ENCODE measurements around the gene KRTAP21-3.
"Not testable (repeated sequence)": the region's sequence is repeated elsewhere in the genome, so short reads cannot be mapped to it uniquely, and the experiment has no call there.

Gene KRTAP21-3, protein sequence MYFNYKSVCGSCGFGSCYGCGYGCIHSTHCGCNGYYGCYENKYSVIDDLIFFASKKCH

DNA sequence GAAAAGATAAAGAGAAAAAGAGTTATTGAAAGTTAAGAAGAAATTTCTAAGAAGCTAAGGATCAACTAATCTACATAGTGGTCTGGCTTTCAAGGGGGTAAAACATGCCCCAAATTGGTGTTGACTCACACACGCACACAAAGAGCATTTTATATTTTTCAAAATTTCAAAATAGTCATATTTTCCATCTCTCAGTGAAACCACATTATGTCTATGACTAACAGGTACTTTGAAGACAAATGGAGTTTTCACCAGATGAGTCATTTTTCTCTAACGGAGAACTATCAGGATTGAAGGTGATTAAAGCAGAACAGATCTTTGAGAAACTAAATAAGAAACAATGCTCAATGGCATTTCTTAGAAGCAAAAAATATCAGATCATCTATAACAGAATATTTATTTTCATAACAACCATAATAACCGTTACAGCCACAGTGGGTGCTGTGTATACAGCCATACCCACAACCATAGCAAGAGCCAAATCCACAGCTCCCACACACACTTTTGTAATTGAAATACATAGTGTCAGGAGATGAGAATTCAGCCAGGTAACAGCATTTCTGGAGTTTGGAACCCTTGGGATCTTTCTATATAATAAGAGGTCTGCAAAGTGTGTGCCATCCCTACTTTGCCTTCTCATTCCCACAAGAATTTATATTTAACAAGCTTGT, at the start of gene KRTAP21-3:
KRTAP21-3 (minus strand) TSS at position 539 of the 671 bp plus-strand sequence; CDS start at position 521, 18 bp downstream.
- DNase-seq (ENCODE audit: low read depth, low spot score) = no peak

DNA sequence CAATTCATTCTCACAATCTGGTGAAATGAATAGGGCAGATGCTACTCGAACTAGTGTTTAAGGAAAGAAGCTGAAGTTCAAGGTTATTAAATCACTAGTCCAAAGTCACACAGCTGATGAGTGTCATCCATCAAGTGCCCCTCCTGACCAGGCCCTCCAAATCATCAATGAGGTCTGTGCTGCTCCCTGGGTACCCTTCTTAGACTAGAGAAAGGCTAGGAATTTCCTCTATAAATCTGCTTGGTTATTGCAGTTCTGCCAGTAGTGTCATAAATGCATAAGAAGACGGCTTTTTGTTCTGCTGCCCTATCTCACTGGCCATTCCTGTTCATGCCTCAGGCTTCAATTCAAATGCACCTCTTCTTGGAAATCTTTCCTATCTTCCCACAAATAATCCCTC, 42.2 kb upstream of the KRTAP21-3 start:
- no peak for DNase-seq (ENCODE audit: low read depth, low spot score)

DNA sequence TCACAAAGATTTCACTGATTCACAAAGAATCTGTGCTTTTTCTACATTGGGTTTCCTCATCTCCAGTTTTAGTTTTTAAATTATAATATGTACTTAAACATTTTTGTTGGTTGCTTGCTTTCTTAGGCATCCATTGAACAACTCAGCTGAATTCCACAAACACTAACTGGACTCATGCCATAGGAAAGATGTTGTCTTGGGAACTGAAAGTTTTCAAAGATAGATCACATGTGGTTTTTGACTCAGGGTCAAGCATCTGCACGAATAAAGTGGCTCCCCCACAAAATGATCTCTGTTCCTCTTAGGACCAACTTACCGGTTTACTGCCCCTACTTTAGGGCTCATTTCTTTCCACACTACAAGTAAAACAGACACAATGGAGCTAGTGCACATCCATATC, 39.7 kb upstream of the KRTAP21-3 start:
- DNase-seq (ENCODE audit: low read depth, low spot score) = no peak

DNA sequence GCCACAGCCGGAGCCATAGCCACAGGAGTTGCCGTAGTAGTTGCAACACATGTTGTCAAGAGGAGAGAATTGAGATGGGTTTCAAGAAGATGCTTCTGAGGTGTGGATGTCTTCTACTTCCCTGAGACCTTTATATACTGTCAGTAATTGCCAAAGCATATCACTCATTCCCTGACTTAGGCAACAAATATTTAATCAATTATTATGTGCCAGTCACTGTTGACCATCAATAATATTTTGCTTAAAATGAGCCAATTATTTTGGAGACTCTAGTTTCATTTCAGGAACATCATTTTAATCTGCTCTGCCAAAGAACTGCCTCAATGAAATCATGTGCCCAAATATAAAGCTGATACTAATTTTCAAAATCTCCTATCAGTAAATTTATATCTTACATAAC, 36.8 kb upstream of the KRTAP21-3 start, which contains the start of gene KRTAP21-1:
KRTAP21-1 (minus strand) TSS at position 101 of the 400 bp plus-strand sequence; CDS start at position 51, 50 bp downstream.
- not testable (repeated sequence) for DNase-seq (ENCODE audit: low read depth, low spot score)

DNA sequence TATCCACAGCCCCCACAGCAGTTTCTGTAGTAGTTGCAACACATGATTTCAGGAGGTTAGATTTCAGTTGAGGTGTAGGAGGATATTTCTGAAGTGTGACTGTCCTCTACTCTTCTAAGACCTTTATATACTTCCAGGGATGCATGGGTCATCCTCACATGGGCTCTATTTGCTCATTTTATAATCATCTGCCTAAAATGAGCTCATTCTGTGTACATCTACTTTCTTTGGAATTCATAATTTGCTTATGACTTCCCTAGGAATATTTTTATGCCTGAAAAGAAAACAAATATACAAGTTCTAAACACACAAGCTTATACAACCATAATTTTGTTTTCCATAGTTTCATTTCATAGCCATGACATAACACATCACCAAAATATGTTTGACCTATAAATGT, 28.6 kb upstream of the KRTAP21-3 start, which contains the start of gene KRTAP21-2:
KRTAP21-2 (minus strand) TSS at position 101 of the 400 bp plus-strand sequence; CDS start at position 44, 57 bp downstream.
- no peak for DNase-seq (ENCODE audit: low read depth, low spot score)

DNA sequence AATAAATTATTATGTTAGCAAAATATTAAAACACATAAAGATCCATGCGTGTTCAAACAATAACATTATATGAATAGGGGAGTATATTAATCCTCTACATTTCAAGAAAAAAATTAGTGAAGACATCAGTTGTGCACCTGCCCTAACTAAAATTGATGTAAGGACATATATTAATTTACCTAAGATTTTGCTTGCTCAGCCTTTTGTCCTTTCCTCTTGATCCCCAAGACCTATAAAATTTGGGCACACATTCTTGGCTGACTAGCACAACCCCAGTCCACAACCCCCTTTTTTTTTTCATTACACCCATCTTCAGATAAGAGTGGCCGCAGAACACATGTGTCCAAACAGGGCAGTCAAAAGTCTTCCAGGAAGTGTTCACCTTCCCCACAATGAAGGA, 21.9 kb upstream of the KRTAP21-3 start:
- DNase-seq (ENCODE audit: low read depth, low spot score) = no peak

DNA sequence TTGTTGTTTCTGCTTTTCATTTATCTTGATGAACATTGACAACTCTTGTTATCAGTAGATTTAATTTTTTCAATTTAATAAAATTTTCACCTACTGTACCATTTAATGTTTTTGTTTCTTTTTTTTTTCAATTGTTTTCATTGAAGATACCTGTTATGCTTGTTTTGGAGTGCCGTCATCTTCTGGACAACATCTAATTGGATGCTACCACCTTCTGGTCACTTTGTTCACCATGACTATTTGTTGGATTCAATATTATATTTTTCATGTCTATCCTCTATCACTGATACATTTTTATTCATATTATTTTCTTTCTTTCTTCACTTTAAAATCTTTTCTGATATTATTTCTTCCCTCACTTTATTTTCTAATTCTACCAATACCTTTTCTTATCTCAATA, 14.4 kb upstream of the KRTAP21-3 start:
- DNase-seq (ENCODE audit: low read depth, low spot score) = no peak

DNA sequence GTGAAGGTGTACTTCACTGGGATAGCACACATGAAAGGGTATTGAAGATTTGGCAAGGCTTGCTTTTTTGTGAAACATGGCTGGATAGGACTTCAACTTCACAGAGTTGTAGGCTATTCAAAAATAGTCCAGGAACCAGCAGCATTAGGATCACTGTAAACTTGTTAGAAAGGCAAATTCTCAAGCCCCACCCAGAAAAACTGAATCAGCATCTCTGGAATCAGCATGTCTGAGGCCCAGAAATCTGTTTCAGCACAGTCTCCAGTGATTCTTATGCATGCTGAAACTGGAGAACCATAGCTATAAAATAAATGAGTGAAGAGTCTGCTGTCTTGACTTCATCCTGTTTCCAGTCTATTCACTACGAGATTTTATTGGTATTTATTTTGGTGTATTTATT, 8.1 kb upstream of the KRTAP21-3 start:
- no peak for DNase-seq (ENCODE audit: low read depth, low spot score)

DNA sequence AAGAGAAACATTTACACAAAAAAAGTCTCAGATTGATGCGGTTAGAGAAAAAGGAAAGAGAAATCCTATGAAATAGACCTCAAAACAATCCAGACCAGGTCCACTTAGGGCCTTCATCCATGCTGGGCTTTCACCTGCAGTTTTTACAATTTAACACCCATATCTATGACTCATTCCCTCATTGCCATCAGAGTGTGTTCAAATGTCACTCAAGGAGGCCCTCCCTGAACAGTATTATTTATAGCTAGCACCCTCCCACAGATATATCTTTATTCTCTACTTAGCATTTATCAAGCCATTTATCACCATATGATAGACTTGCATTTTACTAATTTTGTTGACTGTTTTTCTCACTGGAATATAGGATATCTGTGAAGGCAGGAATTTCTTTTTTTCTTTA, 824 bp upstream of the KRTAP21-3 start:
- no peak for DNase-seq (ENCODE audit: low read depth, low spot score)

DNA sequence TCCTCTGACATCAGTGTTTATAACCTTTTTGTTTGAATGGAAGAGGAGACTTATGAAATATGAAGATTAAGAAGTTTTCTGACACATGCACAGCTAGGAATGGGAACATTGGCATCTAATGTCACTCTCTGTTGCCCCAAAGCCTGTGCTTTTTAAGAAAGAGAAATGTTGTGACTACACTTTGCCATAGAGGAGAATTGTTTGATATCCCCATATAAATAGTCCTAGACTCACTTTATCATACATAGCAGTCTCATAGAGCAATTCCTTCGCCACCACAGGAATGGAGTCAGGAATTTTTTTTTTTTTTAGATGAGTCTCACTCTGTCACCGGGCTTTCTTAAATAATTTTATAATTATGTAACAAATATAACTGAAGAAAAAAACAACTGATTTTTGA, 1.5 kb downstream of the KRTAP21-3 start:
- no peak for DNase-seq (ENCODE audit: low read depth, low spot score)

DNA sequence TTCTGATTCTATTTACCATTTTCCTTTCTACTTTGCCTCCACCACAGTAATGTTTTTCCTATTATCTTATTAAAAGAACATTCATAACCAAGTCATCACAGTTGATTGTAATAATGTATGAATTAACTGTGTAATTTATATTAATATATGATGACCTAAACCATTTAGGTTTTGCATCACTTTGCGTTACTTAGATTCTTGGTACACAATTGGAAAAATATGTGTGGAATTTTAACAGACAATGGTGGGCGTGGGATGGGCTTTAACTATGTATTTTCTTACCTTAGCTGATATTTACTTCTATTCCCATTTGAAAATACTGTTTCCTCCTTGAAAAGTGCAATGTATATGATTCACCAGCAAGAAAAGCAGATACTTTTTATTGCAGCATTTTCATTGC, 3.6 kb downstream of the KRTAP21-3 start:
- DNase-seq (ENCODE audit: low read depth, low spot score) = no peak

DNA sequence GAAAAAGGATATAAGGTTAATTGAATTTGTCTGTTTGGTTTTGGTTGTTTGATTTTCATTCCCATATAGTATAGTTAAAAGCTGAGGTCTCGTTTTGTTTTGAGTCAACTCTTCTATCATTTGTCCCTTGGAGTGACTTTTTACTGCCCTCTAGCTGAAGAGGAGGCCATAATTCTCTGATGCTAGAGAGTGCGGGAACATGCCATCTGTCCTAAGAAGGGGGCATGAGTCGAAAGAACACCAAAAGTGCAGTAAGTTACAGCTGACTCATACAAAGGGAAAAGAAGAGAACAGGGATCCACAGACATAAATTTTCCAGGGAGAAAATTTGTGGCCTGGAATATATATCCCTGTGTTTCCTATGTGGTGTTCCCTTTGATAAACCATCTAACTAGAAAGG, 4.1 kb downstream of the KRTAP21-3 start:
- no peak for DNase-seq (ENCODE audit: low read depth, low spot score)

DNA sequence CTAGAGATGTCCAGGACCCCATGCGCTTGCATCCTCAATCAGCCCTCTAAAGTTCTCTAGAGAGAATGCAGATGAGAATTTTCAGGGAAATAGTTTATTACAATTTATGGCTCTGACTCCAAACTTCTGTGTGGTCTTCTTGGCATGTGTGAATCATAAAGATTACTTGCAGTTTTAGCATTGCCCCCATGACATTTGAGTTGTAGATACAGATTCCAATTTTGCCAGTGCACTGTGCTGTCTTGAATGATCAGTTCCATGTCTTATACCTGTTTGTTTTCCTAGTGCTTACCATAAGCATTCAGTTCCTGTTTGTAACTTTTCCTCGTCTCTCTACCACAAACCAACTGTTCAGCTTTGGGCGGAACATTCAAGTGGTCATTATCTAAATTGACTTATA, 4.8 kb downstream of the KRTAP21-3 start:
- no peak for DNase-seq (ENCODE audit: low read depth, low spot score)

DNA sequence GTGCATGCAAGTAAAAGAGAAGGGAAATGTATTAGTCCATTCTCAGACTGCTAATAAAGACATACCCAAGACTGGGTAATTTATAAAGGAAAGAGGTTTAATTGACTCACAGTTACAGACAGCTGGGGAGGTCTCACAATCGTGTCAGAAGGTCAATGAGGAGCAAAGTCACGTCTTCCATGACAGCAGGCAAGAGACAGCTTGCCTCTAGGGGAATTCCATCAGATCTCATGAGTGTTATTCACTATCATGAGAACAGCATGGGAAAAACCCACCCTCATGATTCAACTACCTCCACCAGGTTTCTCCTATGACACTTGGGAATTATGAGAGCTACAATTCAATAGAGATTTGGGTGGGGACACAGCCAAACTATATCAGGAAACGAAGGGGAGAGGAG, 8.1 kb downstream of the KRTAP21-3 start:
- DNase-seq (ENCODE audit: low read depth, low spot score) = no peak

DNA sequence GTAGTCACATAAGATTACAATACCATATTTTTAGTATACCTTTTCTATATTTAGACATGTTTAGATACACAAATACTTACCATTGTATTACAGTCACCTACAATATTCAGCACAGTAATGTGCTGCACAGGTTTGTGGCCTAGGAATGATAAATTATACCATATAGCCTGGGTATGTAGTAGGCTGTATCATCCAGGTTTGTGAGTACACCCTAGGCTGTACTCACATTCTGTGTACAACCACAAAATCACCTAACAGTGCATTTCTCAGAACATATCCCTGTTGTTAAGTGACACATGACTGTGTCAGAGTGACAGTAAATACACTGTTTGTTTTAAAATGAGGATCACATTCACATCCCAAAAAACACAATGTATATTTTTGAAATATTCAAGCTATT, 11.2 kb downstream of the KRTAP21-3 start:
- DNase-seq (ENCODE audit: low read depth, low spot score) = no peak

DNA sequence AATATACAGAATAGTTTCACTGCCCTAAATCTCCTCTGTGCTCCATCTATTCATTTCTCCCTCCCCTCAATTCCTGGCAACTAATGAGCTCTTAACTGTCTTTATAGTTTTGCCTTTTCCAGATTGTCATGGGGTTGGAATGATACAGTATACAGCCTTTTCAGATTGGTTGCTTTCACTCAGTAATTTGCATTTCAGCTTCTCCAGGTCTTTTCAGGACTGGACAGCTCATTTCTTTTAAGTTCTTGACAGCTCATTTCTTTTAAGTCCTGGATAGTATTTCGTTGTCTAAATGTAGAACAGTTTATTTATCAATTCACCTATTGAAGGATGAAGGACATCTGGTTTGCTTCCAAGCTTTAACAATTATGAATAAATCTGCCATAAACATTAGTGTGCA, 22.6 kb downstream of the KRTAP21-3 start:
- no peak for DNase-seq (ENCODE audit: low read depth, low spot score)

DNA sequence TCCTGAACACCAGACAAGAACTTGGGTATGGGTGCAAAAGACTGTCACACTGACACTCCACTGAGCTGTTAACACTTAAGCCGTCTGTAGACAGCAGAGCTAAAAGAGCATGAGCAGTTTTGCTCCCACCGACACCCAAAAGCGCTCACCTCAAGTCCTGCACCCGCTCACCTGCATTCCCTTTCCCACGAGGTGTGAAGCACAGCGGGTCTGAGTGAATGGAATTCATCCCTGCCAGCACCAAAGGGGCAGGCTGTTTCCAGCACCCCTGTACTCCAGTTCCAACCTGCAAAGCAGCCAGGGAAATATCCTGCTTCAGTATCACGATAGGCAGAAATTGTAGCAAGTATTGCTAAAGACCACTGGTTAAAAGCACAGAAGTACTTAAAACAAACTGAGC, 28.8 kb downstream of the KRTAP21-3 start:
- no peak for DNase-seq (ENCODE audit: low read depth, low spot score)

DNA sequence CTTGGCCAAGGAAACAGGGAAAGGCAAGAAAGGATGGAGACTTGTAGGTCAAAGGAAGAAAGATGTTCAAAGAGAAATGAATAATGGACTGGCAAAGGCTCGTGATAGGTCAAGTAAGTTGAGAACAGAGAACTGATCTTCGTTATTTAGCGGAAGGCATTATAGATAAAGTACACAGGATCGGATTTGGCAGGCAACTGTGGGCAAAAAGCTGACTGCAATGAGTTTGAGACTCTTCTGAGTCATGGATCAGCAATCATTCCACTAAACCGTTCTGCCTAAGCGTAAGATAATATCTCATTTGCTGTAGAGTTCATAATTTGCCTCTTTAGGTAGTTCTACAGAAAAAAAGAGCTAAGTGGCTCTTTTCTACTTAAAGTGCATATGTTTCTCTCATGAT, 34.1 kb downstream of the KRTAP21-3 start:
- no peak for DNase-seq (ENCODE audit: low read depth, low spot score)

DNA sequence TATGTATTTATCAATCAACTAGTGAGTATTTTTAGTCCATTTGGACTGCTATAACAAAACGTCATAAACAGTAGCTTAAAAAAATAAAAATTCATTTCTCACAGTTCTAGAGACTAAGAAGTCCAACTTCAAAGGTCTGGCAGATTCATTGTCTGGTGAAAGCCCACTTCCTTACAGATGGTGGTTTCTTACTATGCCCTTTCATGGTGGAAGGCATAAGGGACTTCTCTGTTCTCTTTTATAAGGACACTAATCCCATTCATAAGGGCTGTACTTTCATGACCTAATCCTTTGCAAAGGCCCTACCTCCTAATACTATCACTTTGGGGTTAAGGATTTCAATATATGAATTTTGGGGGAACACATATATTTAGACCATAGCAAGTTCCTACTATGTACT, 38.0 kb downstream of the KRTAP21-3 start:
- DNase-seq (ENCODE audit: low read depth, low spot score) = no peak

DNA sequence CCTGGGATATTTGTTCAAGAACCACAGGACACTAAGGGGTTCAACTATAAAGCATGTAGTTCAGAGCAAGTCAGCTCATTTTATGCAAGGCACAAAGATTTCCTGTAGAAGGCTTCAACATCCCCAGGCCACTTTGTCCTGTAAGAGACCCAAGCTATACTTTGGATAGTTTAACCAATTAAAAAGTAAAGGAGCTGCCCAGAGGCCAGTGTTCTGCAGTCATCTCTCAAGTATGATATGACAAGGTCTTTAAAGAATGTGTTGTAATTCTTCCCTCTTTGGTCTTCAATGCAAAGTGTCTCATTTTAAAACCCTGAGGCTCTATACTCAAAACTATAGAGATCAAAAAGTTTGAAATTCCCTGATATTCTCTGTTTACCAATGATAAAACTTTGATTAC, 41.8 kb downstream of the KRTAP21-3 start:
- no peak for DNase-seq (ENCODE audit: low read depth, low spot score)

DNA sequence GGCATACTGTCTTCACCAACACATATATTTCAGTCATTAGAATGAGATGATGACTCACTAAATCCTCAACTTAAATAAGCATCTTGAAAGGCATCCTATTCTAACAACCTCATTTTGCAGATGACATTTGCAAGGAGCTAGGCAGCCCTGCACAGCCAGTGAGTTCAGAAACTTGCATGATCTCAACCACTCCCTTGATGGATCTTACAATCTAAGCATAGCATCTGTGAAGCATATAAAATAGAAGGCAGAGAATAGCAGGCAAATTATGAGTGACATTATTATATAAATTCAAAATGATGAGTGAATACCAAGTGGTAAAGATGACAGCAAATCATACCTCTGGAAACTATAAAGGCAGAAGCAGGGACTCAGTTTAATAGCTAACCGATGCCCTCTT, 44.3 kb downstream of the KRTAP21-3 start:
- DNase-seq (ENCODE audit: low read depth, low spot score) = no peak

DNA sequence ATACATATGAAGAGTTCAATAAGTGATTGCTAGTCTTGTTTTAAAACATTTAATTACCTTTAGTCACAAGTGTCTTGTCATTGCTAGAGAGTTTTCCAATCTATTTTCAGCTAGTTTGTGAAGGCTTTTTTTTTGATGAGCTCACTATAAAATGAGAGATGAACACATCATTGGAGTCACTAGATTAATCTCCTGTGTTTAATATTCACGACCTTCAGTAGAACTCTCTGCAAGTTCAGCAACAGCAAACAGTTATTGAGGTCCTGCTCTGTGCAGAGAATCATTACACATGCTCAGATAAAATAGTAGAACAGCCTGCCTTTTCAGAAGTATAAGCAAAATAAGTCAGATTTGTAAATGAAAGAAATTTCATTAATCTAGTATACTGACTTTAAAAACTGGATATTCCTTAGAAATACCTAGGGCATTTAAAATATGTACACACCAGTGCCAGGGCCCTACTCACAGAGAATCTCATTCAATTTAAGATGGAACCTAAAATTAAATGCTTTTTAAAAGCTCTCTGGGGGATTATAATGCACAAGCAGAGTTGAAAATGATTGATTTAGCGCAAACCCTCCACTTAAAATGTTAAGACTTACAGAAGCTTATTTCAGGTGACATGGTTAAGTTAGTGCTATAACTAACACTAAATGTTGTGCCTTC, 45.5 kb downstream of the KRTAP21-3 start:
- DNase-seq (ENCODE audit: low read depth, low spot score) = no peak

DNA sequence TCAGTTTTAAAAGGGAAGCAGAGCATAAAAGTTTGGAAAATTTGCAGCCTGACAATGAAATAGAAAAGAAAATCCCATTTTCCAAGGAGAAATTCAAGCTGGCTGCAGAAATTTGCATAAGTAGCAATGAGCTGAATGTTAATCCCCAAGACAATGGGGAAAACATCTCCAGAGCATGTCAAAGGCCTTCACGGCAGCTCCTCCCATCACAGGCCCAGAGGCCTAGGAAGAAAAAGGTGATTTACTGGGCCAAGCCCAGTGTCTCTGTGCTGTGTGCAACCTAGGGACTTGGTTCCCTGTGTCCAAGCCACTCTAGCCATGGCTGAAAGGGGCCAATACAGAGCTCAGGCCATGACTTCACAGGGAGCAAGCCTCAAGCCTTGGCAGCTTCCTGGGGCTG, 49.8 kb downstream of the KRTAP21-3 start:
- DNase-seq (ENCODE audit: low read depth, low spot score) = no peak
